ENCODE data around the gene ARHGDIB.

The ARHGDIB gene

DNA sequence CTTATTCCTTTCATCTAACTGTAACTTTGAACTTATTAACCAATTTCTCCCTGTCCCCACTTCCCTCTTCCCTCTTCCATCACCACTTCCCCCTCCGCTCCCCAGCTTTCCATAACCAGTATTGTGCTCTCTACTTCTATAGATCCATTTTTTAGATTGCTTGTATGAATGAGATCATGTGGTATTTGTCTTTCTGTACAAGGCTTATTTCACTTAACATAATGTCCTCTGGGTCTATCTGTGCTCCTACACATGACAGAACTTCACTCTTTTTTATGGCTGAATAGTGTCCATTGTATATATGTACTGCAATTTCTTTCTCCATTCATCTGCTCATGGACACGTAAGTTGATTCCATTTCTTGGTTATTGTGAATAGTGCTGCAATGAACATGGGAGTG, 37.5 kb downstream of the ARHGDIB start:
- DNase-seq = no peak

DNA sequence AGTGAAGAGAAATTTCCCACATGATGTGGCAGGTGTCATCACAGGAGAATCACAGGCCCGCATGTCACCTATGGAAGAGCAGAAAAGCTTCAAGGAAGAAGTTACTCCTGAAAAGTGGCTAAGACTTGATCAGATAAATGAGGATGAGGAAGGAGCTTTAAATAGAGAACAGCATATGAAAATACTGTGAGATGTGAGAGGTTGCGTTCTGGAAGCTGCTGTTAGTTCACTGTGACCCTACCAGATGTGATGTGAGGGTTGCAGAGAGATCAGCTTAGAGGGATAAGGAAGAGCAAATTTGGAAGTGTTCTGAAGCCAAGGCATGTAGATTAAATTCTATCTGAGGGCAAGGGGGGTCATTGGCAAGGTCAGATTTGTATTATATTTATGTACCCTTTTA, 40.2 kb downstream of the ARHGDIB start:
- DNase-seq = no peak

DNA sequence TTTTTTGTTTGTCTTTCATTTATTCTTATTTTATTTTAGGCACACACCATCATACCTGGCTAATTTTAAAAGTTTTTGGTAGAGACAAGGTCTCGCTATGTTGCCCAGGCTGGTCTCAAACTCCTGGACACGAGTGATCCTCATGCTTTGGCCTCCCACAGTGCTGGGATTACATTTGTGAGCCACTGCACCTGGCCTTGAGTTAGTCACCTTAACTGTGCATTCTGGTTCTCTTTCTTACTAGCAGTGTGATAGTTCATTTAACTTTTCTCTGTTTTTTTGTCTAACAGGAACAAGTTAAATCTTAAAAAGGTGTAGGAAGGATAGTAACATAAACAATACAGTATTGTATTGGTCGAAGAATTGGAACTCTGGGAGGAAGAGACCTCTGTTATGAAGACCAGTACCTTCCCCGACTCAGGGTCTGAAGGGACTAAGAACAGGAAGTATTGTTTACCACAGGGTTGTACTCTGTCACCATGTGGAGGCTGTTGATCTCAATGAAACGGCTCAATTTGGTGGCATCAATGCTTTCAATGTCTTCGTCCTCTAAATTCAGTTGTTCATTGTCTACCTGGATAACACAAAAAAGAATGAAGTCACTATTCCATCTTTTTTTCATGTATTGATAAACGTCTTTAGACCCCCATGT, 40.8 kb downstream of the ARHGDIB start:
- DNase-seq = no peak

DNA sequence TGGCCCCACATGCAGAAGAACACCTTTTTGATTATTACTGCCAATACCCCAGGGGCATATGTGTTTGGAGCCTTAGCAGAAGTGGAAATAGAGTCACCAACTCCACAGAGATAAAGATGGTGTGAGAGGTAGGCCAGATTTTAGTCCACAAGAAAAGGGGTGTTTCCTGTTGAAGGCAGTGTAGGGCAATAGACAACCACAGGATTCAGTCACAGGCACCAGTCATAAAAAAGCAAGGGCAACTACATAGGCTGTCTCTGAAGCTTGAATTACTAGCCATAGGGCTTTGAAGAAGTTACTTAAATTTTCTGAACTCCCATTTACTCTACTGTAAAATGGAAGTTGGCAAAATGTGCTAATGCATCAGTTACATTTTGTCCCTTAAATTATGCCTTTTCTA, 41.9 kb downstream of the ARHGDIB start:
- no peak for DNase-seq

DNA sequence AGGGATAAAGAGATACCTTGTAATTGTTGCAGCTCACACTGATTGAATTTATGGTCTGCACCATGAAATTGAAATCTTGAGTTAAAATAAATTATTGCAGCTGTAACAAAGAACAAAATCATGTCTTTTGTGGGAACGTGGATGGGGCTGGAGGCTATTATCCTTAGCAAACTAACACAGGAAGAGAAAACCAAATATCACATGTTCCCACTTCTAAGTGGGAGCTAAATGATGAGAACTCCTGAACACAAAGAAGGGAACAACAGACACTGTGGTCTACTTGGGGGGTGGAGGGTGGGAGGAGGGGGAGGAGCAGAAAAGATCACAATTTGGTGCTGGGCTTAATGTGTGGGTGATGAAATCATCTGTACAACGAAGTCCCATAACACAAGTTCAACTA, 45.7 kb downstream of the ARHGDIB start:
- no peak for DNase-seq

DNA sequence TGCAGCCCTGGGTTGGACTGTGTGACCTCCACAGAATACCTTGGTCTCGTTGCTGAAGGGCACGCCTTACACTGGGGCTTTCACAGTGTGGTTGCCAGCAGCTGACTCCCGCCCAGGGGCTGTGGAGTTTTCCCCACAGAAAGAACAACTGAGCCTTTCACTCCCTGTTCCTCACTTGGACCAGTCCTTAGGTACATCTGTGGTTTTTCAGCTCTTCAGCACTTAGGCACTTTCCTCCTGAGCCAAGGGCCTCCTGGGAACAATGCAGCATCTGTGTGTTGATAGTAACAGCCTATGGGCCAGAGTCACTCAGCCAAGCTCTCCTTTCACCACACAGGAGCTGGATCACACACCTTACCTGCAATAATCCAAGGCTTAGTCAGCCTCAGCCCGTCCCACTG, 48.0 kb downstream of the ARHGDIB start:
- no peak for DNase-seq

DNA sequence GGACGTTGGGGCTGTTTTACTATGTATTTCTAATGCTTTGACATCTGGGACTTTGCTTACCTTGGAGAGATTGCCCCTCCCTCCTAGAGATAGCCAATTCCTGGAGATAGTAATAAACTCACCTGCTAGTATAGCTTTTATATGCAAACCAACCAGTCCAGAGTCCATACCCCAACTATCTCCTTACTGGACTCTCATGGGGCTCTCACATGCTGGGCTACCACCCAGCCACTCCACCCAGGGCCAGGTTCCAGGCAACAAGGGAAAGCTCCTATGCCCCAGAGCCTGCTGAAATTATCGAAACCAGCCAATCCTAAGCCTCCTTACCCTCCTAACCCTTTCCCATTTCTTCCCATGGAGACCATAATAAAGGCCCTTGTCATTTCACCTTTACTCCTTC, 50.3 kb downstream of the ARHGDIB start:
- no peak for DNase-seq

DNA sequence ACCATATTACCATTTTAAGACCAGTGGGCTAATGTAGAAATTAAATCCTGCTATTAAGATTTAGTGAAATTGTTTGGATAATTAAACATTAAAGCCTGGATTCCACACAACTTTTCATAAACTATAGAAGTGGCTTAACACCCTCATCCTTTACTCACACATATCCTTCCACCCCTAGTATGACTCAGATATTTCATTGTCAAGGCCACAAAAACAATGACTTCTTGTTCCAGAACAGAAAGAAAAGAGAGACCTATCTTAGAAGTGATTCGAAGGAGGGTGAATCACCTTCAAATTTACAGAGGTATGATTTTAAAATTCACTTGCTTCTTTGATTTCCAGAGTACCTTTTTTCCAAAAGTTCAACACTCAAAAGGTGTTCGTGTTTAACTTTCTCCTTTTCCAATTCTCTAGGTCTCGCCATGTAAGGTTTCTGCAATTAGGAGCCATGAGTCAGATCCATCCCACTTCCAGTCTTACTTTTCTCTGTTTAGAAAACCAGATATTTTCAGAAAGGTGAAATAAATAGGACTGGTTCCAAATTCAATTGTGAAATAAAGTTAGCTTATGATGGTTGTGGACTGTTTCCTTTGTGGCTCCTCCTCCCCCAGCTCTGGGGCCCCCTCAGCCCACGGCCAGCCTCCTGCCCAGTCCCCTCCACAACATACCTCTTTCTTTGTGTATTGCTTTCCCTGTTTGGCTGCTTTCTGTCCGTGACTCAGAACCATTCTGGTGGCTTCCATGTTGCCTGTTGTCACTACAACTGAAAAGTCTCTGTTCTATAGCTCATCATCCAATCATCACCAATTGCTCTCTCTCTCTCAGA, 51.1 kb downstream of the ARHGDIB start:
- DNase-seq = no peak

DNA sequence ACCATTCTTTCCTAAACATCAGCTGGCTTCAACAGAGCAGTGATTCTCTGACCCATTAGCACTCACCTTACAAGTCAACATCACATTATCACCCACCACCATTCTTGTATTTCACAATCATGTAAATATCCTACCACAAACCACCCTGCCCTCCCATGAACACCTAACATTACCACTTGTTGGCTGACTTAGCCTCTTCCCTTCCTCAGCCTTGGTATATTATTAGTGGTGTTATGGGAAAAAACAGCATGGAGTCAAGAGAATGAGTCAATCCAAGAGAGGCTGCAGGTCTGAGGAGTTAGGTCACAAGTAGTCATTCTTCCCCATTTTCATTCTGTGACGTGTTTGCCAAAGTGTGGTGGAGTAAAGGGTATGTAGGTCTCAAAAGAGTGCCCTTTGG, 53.4 kb downstream of the ARHGDIB start:
- DNase-seq = no peak

DNA sequence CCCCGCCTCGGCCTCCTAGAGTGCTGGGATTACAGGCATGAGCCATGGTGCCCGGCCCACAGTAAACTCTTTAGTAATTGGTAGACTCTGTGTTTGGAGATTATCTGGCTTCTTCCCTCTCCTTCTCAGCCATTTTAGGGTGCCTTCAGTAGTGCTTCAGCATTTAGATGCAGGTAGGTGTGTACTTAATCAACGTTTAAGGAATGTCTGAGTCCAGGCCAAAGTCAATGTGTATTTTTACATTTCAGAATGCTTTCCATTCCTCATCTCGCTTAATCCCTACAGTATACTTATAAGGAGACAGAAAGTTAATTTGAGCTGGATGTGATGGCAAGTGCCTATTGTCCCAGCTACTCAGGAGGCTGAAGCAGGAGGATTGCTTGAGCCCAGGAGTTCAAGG, 55.3 kb downstream of the ARHGDIB start:
- DNase-seq = no peak

DNA sequence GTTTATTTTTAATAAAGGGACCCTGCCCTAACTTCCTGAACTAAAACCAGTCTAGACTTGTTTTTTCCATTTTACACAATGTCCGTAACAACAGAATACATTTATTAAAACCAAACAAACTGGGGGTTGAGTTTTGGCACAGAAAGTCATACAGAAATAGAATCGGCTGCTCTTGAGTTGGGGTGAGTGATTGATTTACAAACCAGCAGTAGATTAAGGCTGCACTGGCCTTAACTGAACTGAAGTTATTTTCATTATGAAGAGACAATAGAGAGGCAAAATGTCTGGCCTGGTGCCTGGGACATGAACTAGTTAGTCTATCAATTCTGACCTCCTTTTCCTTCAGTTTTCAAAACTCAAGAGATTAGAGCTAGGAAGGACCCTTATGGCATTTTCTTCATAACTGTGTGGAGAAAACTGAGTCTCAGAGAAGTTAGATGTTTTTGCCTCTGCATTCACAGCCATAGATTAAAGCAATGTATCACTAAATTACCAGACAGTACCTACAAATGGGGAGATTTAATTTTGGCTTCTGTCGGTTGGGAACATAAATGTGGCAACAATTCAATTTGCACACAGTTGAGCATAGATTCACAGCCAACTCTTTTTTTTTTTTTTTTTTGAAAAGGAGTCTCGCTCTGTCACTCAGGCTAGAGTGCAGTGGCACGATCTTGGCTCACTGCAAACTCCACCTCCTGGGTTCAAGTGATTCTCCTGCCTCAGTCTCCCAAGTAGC, 56.0 kb downstream of the ARHGDIB start:
- DNase-seq = no peak

DNA sequence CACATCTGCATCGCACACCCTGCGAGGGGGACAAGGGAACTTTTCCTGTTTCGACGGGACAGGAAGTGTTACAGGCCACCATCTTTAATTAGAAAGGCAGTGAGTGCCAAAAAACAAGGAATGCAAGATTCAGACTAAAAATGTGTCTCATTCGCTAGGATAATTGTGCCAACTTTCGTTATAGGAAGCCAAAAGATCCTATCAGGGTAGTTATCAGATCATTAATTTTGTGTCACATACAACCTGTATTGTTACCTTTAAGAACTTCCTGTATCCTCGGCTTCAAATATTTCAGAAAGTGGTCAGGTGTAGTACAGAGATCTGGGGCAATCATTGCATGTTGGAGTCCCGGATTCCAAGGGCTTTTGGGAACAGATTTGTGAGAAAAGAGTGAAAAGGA, 56.5 kb downstream of the ARHGDIB start:
- DNase-seq = no peak

DNA sequence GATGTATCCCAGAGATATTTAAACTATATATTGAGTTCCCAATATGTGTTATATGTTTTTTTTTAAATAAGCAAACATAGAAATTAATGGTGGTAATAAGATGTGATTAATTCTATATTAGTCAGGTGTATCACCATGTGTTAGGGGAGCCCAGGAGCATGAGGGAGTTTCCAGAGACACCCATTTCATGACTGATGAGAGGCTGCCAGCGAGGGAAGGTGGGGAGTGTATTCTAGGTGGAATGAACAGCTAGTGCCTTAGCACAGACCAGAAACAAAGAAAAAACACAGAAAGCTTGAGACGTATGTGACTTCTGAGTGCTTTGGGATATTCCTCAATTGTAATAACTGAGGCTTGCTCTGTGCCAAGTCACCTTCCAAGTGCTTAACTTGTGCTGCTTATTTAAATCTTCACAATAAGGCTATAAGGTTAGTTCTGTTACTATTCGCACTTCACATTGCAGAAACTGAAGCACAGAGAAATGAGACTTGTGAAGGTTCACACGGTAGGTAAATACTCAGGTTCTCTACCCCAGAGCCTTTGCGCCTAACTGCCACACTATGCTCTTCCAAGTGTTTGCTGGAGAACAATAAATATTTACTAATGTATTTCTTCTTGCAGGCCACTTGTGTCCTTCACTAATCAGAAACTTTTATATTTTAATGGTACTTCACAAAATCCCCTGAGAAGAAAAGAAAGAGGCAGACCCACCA, 57.9 kb downstream of the ARHGDIB start:
- DNase-seq = no peak

DNA sequence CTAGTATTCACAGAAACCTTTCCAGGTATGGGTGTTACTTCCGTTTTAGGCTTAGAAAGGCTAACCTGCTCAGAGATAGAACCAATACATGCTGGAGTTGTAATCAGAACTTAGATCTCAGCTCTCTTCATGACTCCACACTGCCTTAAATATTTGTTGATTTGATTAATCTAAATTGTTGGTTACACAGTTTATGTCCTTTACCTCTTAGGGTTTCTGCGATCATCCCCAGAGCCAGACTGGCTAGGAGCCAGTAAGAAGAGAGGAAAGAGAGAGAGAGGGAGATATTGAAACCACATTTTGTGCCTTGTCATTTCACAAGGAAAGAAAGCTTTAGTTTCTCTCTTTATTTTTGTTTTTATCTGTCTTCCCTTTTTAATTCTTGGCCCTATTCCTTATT, 58.9 kb downstream of the ARHGDIB start:
- no peak for DNase-seq

DNA sequence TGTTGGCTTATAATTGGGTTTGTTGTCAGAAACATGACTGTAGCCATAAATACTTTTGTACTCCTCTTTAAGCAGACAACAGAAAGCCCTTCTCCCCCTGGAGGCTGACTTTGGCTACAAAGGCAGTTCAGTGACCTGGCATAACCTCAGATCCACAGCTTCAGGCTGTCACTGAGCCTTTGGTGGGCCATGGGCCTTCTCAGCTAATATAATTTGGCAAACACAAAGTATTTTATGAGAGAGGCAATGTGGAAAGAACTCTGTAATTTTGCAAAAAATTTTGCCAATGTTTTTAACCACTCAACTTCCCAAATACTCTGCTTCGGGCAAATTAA, 60.2 kb downstream of the ARHGDIB start:
- DNase-seq = no peak

DNA sequence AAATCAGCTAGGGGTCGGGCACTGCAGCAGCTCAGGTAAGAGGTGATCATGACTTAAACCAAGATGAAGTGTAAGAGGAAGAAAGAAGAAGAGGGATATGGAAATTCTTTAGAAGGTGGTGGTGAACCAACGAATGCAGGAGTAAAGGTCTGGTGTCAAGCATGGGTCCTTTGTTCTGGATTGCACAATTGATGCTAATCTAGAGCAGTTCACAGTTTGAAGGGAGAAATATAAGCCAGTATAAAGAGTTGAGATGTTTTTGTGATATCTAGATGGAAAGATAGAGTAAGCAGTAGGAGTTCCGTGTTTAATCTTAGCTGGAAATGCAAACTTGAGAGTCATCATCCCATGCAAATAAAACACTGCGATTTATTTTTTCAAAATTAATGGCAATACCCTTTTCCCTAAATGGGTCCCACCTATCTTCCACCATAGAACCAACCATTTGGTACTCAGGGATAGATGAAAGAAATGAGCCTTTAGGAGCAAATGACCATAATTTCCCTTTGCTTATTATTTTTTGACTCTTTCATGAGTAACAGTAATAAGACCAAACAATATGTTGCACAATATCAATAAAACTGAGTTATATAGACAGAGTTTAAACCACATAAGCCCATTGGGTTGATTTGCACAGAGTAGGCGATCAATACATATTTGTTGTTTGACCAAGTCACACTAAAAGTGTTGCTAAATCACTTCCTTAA, 60.7 kb downstream of the ARHGDIB start:
- DNase-seq = no peak

DNA sequence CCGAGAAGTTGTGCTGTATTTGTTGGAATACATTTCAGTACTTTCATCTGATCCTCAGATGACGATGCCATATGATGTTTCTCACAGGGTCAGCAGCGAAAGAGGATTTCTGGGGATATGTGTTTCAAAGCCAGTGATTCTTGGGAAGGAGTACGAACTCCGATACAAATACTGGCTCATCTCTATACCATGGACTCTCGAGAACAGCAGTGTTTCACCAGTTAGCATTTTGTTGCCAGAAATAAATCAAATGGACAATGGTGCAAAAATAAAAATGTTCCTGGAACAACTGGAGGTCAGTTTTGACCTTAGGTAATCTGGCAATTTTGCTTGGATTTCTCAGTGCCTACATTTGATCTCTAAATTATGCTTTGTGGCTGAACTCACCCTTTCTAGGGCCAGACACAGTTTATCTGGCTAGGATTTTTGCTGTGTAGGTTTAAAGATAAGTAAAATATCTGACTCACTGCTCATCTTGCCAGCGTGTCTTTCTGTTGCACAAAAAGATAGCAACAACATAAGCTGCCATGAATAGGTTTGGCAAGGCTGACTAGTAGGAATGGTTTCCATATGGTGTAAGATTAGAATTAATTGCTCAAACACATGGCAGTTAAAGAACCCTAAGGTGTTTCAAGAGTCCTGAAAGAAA, 64.8 kb downstream of the ARHGDIB start:
- no peak for DNase-seq

DNA sequence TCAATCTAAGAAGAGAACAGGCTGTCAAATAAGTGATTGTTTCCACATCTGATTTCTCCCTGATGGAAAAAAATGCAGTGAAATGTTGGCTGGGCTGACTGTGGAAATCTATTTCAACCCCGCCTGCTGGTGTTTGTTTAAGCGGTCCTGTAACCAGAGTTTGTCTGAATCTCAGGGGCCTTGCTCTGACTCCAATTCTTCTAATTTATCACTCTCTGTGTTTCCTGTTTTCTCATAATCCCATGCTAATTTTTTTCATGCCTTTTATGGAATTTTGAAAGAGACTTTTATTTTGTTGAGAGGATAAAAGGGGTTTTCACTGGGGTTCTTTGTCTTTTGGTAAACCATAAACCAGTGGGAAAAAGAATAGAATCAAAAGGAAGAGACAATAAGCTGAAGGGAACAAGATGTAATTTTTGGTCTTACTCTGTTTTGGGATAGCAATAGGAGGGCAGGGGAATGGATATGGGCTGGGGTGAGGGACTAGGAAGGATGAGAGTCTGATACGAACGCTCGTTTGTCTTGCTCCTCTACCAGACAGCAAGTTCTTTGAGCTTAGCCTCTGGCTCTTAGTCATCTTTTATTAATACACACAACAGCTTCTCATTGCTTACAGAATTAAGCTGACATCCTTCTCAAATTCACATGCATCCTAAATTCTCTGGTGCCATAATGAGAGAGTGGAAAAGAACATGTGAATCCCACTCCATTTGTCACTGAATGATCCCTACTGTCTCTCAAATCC, 67.7 kb downstream of the ARHGDIB start:
- no peak for DNase-seq

DNA sequence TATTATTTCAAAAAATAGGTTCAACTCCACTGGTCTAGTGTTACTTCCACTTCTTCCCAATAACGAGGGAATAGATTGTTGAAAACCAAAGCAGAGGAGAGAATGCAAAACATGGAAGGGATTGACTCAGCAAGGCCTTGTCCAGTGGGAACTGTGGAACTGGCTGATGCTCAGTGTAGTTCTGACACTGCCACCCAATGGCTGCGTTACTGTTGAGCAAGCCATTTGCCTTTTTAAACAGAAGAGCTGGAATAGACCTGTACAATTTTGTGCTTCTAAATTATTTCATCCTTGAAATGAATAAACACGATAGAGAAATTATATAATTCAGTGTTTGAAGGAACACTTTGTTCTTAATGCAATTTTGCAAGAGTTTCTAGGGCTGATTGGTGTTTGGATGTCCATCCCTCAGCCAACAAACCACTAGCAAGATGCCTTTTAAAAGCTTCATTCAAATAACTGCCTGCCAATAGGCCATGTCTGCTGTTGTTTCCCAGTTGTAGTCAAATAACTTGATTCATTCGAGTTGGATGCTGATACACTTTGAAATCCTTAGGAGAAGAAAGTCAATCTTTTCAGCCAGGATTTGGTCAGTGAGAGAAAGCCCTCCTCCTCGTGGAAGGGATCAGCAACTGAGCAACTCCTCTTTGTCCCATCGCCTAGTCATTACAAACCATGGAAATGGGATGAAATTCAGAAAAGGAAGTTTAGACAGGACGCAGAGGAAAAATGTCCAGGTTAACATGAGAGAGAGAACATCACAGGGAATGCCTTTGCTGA, 68.5 kb downstream of the ARHGDIB start:
- DNase-seq = no peak
